GM12874 (cell line): ENCODE data around the gene CHKA.

Experiments
- TF ChIP-seq, protein P1 (sequence below): IDR thresholded peaks from 2 replicates; pipeline ENCODE4 v1.5.1; 2011; ENCODE audit warnings: low read depth, mild to moderate bottlenecking, control low read depth, low read length, moderate library complexity; ENCODE audit not compliant: insufficient read depth

CHKA gene

DNA sequence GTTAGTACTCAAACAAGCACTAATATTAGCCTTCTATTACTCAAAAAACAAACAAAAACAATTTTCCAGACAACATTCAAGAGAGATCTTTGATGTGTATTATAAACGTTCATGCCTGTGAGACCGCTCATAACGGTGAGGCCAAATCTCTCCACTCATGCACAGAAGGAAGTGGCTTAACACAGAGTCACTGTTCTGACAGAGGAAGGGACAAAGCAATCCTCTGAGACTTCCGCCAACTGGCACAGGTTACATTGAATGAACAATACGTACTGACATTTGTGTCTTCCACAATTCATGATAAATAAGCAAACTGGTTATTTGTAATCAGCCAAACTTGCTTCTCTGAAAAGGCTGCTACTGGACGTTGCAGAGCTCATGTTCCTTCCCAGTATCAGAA is 30.5 kb downstream of the CHKA start:
- TF ChIP-seq, protein P1, sequence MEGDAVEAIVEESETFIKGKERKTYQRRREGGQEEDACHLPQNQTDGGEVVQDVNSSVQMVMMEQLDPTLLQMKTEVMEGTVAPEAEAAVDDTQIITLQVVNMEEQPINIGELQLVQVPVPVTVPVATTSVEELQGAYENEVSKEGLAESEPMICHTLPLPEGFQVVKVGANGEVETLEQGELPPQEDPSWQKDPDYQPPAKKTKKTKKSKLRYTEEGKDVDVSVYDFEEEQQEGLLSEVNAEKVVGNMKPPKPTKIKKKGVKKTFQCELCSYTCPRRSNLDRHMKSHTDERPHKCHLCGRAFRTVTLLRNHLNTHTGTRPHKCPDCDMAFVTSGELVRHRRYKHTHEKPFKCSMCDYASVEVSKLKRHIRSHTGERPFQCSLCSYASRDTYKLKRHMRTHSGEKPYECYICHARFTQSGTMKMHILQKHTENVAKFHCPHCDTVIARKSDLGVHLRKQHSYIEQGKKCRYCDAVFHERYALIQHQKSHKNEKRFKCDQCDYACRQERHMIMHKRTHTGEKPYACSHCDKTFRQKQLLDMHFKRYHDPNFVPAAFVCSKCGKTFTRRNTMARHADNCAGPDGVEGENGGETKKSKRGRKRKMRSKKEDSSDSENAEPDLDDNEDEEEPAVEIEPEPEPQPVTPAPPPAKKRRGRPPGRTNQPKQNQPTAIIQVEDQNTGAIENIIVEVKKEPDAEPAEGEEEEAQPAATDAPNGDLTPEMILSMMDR = no peak

DNA sequence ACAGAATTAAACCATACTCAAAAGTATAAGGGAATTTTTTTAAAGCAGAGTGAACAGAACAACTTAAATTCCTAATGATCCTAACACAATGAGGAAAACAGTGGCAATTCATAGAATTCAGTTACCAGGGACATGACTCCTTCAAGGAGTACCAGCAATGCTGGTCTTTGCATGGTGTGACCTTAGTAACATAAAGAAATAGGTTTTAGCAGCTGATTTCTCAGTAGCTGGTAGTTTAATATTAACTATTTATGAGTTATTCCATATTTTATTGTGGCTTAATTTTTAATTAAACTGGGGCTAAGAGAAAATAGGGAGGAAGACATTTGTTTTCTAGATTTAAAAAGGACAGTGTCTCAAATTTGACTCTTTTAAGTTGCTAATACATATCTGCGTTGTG is 30.9 kb downstream of the CHKA start:
- TF ChIP-seq, protein P1 = no peak

DNA sequence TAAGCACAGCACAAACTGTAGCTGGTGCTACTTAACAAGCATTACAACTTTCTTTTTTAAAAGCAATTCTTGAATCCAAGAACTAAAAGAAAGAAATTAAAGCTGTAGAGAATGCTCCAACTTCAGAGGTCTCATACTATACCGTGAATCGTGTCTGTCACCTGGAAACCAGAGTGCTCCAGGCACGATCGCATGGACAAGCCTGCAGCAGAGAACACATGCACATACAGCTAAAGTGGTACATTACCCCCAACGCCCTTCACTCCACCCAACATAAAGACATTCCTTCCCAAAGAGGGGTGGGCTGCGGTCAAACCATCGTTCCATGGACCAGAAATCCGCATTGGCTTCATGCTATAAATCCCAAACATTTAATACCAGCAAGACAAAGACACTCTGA is 31.5 kb downstream of the CHKA start:
- TF ChIP-seq, protein P1 = no peak

DNA sequence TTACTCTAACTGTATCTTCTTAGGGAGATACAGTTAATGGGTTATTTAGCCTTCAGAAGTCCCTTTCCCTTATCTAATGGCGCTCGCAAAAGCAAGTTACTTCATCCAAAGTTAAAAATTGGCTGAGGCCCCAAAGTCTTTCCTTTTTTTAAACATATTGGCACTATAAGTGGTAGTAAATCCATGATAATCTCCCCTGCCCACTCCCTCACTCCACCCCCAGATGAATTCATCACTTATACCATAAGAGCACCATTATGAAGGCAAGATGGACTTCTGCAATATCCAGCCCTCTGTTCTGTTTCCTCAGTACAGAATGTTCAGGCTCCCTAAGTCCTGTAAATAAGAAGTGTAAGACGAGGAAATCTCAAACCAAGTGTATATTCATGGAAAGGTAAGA is 37.7 kb downstream of the CHKA start:
- TF ChIP-seq, protein P1 = no peak

DNA sequence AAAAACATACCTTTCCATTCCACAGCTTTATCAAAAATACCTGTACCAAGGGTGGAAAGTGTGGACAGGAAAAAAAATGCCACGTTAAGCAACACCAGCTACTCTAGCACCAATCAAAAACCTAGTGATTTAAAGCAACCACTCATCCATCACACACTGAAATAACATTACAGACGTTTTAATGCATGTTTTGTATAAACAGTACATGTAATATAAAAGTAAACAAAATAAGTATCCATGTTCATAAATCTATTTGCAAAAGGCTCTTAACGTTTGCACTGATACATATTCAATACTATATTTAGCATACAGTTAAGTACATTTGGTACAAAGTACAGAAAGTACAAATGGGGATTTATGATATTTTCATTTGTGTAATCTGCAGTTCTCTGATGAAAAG is 38.7 kb downstream of the CHKA start:
- TF ChIP-seq, protein P1 = no peak

DNA sequence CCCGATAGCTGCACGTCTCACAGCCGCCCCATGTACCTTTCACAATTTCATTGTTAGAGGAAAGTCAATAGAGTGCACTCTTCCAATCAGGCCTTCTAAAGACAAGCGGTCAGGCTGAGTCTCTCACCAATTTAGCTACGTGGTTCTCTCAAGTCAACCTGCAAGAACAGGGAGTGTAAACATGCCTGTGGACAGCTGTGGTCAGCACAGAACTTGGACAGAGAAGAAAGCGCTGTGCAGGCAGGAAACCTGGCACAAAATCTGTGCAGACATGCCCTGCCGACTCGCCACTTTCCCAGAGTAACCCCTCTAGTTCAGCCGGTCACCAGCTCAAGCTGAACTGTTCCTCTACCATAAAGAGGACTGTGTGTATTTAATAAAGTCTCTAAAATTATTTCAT is 39.5 kb downstream of the CHKA start:
- TF ChIP-seq, protein P1 = no peak

DNA sequence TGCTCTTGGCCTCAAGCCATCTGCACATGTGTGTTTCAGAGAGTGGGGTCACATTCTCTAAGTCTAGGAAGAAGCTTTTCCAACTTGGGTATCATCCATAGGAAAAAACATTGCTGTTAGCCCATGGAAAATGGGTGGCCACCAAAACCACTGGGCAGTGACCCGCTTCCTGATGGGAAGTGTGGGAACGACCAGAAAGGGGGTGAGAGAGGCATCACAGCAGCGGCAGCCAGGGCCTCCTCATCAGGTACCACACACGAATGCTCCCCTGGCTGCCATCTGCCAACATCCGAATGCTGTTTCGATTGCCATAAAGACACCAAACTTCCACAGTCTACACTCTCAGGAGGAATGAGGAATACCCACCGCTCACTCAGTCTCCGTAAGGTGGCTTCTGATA is 40.3 kb downstream of the CHKA start:
- TF ChIP-seq, protein P1 = no peak
